ENCODE data around the gene VWA3A.

GRCh38 chr16:22120440-22120839 is 28.1 kb downstream of the VWA3A start:
- TF ChIP-seq, protein P1, sequence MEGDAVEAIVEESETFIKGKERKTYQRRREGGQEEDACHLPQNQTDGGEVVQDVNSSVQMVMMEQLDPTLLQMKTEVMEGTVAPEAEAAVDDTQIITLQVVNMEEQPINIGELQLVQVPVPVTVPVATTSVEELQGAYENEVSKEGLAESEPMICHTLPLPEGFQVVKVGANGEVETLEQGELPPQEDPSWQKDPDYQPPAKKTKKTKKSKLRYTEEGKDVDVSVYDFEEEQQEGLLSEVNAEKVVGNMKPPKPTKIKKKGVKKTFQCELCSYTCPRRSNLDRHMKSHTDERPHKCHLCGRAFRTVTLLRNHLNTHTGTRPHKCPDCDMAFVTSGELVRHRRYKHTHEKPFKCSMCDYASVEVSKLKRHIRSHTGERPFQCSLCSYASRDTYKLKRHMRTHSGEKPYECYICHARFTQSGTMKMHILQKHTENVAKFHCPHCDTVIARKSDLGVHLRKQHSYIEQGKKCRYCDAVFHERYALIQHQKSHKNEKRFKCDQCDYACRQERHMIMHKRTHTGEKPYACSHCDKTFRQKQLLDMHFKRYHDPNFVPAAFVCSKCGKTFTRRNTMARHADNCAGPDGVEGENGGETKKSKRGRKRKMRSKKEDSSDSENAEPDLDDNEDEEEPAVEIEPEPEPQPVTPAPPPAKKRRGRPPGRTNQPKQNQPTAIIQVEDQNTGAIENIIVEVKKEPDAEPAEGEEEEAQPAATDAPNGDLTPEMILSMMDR (IDR thresholded peaks at IDR 0.05) = no peak
- no peak for TF ChIP-seq POLR2A (IDR thresholded peaks at IDR 0.05)
- TF ChIP-seq EP300 (IDR thresholded peaks at IDR 0.05) = no peak
